ENCODE results near the gene MAP4K3. TPM values are rescaled to one million over a fixed set of nuclear protein-coding genes. Genes with fewer than 3 reads are reported as not detected.

MAP4K3 gene
- total RNA-seq, 1 experiment from 2014 or later = 21.4 TPM

DNA sequence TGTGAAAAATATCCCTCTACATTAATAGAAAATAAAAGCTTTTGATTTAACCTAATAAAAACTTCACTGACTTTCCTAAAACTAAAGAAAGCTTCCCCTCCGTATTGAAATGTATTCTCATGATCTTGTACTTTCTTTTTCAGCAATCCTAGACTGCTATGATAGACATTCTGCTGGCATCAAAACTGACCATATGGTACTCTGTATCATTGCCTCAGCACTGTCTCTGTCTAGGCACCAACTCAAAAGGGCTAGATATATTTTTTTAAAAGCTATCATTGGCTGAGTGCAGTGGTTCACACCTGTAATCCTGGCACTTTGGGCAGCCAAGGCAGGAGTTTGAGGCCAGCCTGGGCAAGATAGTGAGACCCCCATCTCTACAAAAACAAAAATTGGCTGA, 226.2 kb downstream of the MAP4K3 start:
- Histone ChIP-seq H4K20me1 (ENCODE audit: insufficient read depth) (no peaks in the 10 kb centered on the region), H3K79me2 (ENCODE audit: insufficient read depth, low read length) (no peaks in the 10 kb centered on the region), H3K4me2 (ENCODE audit: low read length) (no peak overlapping the region), H3K4me1 (ENCODE audit: control insufficient read depth in 1 of 2, insufficient read depth in 2 of 2, low read length in 2 of 2) (no peaks in the 10 kb centered on the region), H3K27ac (ENCODE audit: low read depth, low read length) (no peak overlapping the region), H3K27me3 (ENCODE audit: insufficient read depth, low read length) (no peaks in the 10 kb centered on the region), H3K4me3 (replicated peaks in 1 of 2; ENCODE audit: low read depth in 1 of 2, low read length in 2 of 2) (no peak overlapping the region), H3K9me2 (ENCODE audit: insufficient read depth) (no peaks in the 10 kb centered on the region), H3K9me3 (ENCODE audit: control insufficient read depth in 1 of 2, insufficient read depth in 1 of 2, low read depth in 1 of 2, low read length in 2 of 2) (no peaks in the 10 kb centered on the region), H2AFZ (ENCODE audit: low read depth, low read length, poor library complexity, severe bottlenecking) (no peak overlapping the region), H3K36me3 (ENCODE audit: control insufficient read depth in 1 of 2, insufficient read depth in 2 of 2, low read length in 2 of 2) (no peaks in the 10 kb centered on the region), H3K9ac (ENCODE audit: low read length) (no peak overlapping the region)
- DNase-seq (ENCODE audit: low read depth, low spot score) = no peak
- ChIA-PET RAD21 (ENCODE audit: low non-redundant PET in 1 of 2, low total read pairs in 2 of 2, uncharacterized antibody in 2 of 2, unreplicated experiment in 2 of 2) (no interaction called here), CTCF (interaction anchor here (1.1 kb wide), 1 partner anchor 17 kb away, joined by 3 read pairs; no protein-coding TSS in a partner anchor), POLR2A (no interaction called here)
- intact Hi-C loops (cut with micrococcal nuclease) = no loop called here
- no peak for ATAC-seq
- TF ChIP-seq CEBPB (IDR thresholded peaks at IDR 0.05; ENCODE audit: low read depth) (no peak), ZFX (IDR thresholded peaks at IDR 0.05) (no peak), JUND (IDR thresholded peaks at IDR 0.05) (no peak), POLR2A (IDR thresholded peaks at IDR 0.05; ENCODE audit: borderline replicate concordance, extremely low read depth, insufficient read depth, insufficient read length) (no peak), EGR1 (IDR thresholded peaks at IDR 0.05; ENCODE audit: low read depth) (no peak), CBX3 (IDR thresholded peaks at IDR 0.05; ENCODE audit: low read depth) (no peak), EZH2phosphoT487 (IDR thresholded peaks at IDR 0.05; ENCODE audit: borderline replicate concordance) (no peak), YY1 (IDR thresholded peaks at IDR 0.05; ENCODE audit: extremely low read depth, insufficient replicate concordance, low read depth, low read length) (no peak), TCF7L2 (IDR thresholded peaks at IDR 0.05; ENCODE audit: borderline replicate concordance, extremely low read depth, insufficient read depth, insufficient read length) (no peak), SIN3A (IDR thresholded peaks at IDR 0.05; ENCODE audit: low read depth) (no peak), EZH2 (IDR thresholded peaks at IDR 0.05) (no peak)
- TF ChIP-seq, protein P1, sequence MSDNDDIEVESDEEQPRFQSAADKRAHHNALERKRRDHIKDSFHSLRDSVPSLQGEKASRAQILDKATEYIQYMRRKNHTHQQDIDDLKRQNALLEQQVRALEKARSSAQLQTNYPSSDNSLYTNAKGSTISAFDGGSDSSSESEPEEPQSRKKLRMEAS (IDR thresholded peaks at IDR 0.05) = no peak
- TF ChIP-seq, protein P2, sequence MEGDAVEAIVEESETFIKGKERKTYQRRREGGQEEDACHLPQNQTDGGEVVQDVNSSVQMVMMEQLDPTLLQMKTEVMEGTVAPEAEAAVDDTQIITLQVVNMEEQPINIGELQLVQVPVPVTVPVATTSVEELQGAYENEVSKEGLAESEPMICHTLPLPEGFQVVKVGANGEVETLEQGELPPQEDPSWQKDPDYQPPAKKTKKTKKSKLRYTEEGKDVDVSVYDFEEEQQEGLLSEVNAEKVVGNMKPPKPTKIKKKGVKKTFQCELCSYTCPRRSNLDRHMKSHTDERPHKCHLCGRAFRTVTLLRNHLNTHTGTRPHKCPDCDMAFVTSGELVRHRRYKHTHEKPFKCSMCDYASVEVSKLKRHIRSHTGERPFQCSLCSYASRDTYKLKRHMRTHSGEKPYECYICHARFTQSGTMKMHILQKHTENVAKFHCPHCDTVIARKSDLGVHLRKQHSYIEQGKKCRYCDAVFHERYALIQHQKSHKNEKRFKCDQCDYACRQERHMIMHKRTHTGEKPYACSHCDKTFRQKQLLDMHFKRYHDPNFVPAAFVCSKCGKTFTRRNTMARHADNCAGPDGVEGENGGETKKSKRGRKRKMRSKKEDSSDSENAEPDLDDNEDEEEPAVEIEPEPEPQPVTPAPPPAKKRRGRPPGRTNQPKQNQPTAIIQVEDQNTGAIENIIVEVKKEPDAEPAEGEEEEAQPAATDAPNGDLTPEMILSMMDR (IDR thresholded peaks at IDR 0.05 in 2 of 3, conservative IDR thresholded peaks at IDR 0.05 in 1 of 3; ENCODE audit: borderline replicate concordance in 1 of 3, insufficient read depth in 1 of 3, low read depth in 2 of 3, low read length in 2 of 3) = no peak
- TF ChIP-seq, protein P3, sequence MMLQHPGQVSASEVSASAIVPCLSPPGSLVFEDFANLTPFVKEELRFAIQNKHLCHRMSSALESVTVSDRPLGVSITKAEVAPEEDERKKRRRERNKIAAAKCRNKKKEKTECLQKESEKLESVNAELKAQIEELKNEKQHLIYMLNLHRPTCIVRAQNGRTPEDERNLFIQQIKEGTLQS (IDR thresholded peaks at IDR 0.05) = no peak
- no TSS peak for BruUV-seq (replicated peaks)
